NCI-H2196 treated with DMSO at 0.1 percent for 48 hours (cell line): ENCODE results near the gene CRLF3.
"Not testable (repeated sequence)": the region's sequence is repeated elsewhere in the genome, so short reads cannot be mapped to it uniquely, and the experiment has no call there.

Experiments used
- DNase-seq: peaks from one replicate; lab custom pipeline; 2025; ENCODE audit not compliant: unreplicated experiment; lab: John Stamatoyannopoulos, UW

The CRLF3 gene

GRCh38 chr17:30814860-30815259, 9.6 kb downstream of the CRLF3 start:
- DNase-seq = not testable (repeated sequence)

GRCh38 chr17:30814236-30814635, 10.3 kb downstream of the CRLF3 start:
- DNase-seq = not testable (repeated sequence)

DNA sequence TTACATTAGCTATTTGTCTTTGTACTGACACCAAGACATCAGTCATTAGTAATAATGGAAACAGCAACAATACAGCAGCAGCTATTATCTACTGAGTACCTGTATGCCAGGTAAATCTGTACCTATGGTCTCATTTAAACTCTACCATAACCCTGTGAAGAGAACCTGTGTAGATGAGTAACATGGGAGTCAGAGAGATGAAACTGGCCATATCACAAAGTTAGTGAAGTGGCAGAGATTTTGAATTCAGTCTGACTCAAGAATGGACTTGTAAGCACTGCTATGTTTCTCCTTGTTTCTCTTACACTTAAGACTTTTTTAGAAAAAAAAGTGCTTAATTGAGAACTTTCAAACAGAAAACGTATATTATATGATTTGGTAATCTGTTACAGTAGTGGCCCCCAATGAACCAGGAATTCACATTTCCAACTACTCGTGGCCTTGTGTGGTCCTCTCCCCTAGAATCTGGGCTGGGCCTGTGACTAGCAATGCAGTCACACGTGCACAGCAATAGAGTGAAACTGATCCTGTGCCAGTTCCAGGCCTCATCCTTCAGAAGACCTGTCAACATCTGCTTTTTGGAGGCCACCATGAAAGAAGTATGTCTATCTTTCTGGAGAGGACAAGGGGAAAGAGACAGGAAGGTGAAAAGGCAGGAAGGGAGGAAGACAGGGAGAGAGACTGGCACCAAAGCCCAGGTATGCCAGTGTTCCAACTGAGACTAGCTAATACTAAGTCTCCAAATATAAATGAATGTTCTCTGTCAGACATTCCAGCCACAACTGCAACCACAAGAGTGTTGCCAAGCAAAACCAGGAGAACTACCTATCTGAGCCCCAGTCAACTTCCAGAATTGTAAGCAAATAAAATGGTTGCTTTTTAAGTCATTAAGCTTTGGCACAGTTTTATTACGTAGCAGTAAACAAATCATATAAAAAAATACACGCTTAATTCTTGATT, 12.0 kb downstream of the CRLF3 start:
- DNase-seq = no peak

DNA sequence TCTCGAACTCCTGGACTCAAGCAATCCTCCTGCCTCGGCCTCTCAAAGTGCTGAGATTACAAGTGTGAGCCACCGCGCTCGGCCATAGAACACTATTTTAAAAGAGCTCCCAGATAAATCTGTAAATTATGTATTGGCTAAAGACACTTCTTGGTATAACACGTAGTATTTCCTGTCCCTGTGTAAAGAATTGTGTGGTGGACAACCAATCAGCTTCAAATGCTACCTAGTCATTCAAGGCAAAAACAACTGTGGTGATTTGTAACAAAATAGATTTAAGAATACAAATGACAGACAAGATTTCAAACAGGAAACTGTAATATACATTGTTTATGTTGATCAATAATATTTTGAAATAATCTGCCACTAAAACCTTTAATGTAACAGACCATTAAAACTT, 14.6 kb downstream of the CRLF3 start:
- DNase-seq = no peak

DNA sequence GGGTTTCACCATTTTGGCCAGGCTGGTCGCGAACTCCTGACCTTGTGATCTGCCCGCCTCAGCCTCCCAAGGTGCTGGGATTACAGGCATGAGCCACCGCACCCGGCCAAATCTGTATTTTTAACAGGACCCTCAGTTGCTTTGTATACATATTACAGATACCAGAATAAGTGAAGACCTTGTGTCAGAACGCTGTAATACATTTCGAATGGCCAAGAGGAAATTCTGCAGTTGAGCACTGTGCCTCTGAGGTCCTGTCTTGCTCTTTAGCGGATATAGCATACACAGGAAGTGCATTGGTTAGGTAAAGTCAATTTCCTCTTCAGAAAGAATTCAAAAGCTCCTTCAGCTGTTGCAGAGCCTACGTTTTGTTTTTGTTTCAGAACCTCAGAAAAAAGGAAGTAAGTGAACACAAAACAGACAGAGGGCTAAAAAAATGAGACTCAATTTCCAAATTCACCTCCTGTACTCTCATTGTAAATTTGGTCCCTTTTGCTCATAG, 15.7 kb downstream of the CRLF3 start:
- DNase-seq = no peak

GRCh38 chr17:30807896-30808295, 16.6 kb downstream of the CRLF3 start:
- no peak for DNase-seq

DNA sequence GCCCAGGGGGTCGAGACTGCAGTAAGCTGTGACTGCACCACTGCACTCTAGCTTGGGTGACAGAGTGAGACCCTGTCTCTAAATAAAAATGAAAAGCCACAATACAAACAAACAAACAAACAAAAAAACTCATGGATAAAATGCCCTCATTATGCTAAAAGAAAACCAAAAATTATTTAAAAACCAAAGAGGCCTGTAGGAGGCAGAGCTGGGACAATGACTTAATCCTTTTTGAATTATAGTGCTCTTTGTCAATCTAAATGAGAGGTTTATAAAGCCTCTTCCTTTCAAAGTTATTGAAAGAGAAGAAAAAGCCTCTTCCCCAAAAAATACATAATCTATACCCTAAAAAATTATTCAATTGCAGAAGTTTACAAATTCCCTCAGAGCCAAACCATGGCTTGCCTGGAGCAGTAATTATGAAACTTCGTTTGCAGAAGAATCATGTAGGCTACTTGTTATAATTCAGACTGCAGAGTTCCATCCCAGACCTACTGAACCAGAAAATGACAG, 18.5 kb downstream of the CRLF3 start:
- no peak for DNase-seq

- DNase-seq = no peak
Measured at GRCh38 chr17:30801671-30802070, 22.8 kb downstream of the CRLF3 start.

GRCh38 chr17:30796016-30796415, 28.5 kb downstream of the CRLF3 start:
- DNase-seq = no peak

GRCh38 chr17:30794372-30794771, 30.1 kb downstream of the CRLF3 start:
- DNase-seq = no peak

GRCh38 chr17:30793282-30793977, 31.1 kb downstream of the CRLF3 start:
- DNase-seq = no peak

DNA sequence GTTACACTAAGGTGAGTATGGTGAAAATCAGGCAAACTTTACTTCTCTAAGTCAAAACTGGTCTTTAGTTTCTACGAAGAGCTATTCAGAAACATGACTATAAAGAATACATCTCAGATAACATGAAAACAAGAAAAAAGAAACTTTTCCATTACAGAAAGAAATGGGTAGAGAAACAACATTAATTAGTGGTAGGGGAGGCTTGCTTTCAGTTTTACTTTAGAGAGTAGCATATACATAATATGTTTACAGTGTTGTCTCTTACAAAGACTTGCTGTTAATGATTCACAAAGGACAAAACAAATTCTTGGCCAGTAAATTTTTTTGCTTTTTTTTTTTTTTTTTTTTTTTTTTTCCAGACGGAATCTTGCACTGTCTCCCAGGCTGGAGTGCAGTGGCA, 34.2 kb downstream of the CRLF3 start:
- DNase-seq = no peak

GRCh38 chr17:30788918-30789317, 35.6 kb downstream of the CRLF3 start:
- no peak for DNase-seq

- no peak for DNase-seq
Measured at GRCh38 chr17:30782206-30782605, 42.3 kb downstream of the CRLF3 start.

GRCh38 chr17:30780343-30780742, 44.1 kb downstream of the CRLF3 start:
- no peak for DNase-seq

GRCh38 chr17:30768771-30769170, 55.7 kb downstream of the CRLF3 start:
- not testable (repeated sequence) for DNase-seq

- not testable (repeated sequence) for DNase-seq
Measured at GRCh38 chr17:30767641-30768404, 56.7 kb downstream of the CRLF3 start.

DNA sequence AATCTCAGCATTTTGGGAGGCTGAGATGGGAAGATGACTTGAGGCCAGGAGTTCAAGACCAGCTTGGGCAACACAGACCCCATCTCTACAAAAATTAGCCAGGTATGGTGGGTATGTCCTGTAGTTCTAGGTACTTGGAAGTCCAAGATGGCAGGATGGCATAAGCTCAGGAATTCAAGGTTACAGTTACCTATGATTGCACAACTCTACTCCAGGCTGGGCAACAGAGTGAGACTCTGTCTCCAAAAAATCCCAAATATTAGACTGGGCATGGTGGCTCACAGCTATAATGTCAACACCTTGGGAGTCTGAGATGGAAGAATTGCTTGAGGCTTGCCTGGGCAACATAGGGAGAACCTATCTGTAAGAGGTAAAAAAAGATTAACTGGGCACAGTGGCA, 63.4 kb downstream of the CRLF3 start:
- no peak for DNase-seq

DNA sequence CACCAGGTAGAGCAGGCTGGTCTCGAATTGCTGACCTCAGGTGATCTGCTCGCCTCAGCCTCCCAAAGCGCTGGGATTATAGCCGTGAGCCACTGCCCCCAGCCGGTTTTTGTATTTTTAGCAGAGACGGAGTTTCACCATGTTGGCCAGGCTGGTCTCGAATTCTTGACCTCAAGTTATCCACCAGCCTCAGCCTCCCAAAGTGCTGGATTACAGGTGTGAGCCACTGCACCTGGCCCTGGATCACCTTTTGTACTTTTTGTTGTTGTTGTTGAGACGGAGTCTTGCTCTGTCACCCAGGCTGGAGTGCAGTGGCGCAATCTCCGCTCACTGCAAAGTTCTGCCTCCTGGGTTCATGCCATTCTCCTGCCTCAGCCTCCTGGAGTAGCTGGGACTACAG, 71.2 kb downstream of the CRLF3 start:
- not testable (repeated sequence) for DNase-seq

DNA sequence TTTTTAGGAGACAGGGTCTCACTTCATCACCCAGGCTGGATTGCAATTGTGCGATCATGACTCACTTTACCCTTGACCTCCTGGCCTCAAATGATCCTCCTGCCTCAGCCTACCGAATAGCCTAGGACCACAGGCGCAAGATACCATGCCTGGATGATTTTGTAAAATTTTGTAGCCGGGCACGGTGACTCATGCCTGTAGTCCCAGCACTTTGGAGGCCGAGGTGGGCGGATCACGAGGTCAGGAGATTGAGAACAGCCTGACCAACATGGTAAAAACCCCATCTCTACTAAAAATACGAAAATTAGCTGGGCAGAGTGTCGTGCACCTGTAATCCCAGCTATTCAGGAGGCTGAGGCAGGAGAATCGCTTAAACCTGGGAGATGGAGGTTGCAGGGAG, 73.5 kb downstream of the CRLF3 start:
- not testable (repeated sequence) for DNase-seq

DNA sequence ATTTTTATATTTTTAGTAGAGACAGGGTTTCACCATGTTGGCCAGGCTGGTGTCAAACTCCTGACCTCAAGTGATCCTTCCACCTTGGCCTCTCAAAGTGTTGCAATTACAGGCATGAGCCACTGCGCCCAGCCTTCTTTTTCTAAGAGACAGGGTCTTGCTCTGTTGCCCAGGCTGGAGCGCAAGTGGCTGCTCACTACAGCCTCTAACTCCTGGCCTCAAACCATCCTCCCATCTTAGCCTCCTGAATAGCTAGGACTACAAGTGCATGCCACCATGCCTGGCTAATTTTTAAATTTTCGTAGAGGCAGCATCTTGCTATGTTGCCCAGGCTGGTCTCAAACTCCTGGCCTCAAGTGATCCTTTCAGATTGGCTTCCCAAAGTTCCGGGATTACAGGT, 76.9 kb downstream of the CRLF3 start:
- DNase-seq = not testable (repeated sequence)
